GM19455 (cell line): ENCODE results near the gene ANKRD31.
"Not testable (repeated sequence)": the region's sequence is repeated elsewhere in the genome, so short reads cannot be mapped to it uniquely, and the experiment has no call there.

ENCODE experiments used
- ATAC-seq: cut with Tn5 transposase; IDR thresholded peaks from one replicate; pipeline ENCODE4 v1.9.1; 2021; ENCODE audit not compliant: unreplicated experiment

The ANKRD31 gene

GRCh38 chr5:75236322-75237316, at the start of gene ANKRD31:
Gene ANKRD31, minus strand, starts transcription at chr5:75236878. Its CDS starts 192 bp downstream, at chr5:75236686.
- ATAC-seq = peak; percentile 96

- no peak for ATAC-seq
Observed at GRCh38 chr5:75286211-75286773, 49.6 kb upstream of the ANKRD31 start.

GRCh38 chr5:75282581-75282980, 45.9 kb upstream of the ANKRD31 start:
- no peak for ATAC-seq

GRCh38 chr5:75281716-75282465, 45.2 kb upstream of the ANKRD31 start:
- ATAC-seq = no peak

- no peak for ATAC-seq
Observed at GRCh38 chr5:75279321-75279720, 42.6 kb upstream of the ANKRD31 start.

- no peak for ATAC-seq
Observed at GRCh38 chr5:75277463-75277862, 40.8 kb upstream of the ANKRD31 start.

- no peak for ATAC-seq
Observed at GRCh38 chr5:75275756-75276155, 39.1 kb upstream of the ANKRD31 start.

- ATAC-seq = no peak
Observed at GRCh38 chr5:75275147-75275546, 38.5 kb upstream of the ANKRD31 start.

GRCh38 chr5:75274486-75274885, 37.8 kb upstream of the ANKRD31 start:
- ATAC-seq = no peak

- ATAC-seq = not testable (repeated sequence)
Observed at GRCh38 chr5:75270605-75271004, 33.9 kb upstream of the ANKRD31 start.

- no peak for ATAC-seq
Observed at GRCh38 chr5:75265731-75266130, 29.1 kb upstream of the ANKRD31 start.

GRCh38 chr5:75262271-75262670, 25.6 kb upstream of the ANKRD31 start:
- ATAC-seq = no peak

GRCh38 chr5:75260708-75261107, 24.0 kb upstream of the ANKRD31 start:
- no peak for ATAC-seq

- not testable (repeated sequence) for ATAC-seq
Observed at GRCh38 chr5:75250452-75250851, 13.8 kb upstream of the ANKRD31 start.

GRCh38 chr5:75245023-75245422, 8.3 kb upstream of the ANKRD31 start:
- no peak for ATAC-seq

- ATAC-seq = no peak
Observed at GRCh38 chr5:75243510-75243909, 6.8 kb upstream of the ANKRD31 start.

GRCh38 chr5:75243100-75243499, 6.4 kb upstream of the ANKRD31 start:
- no peak for ATAC-seq

- no peak for ATAC-seq
Observed at GRCh38 chr5:75242067-75242466, 5.4 kb upstream of the ANKRD31 start.

GRCh38 chr5:75239681-75240080, 3.0 kb upstream of the ANKRD31 start:
- no peak for ATAC-seq

- ATAC-seq = no peak
Observed at GRCh38 chr5:75235711-75236110, 967 bp downstream of the ANKRD31 start.

- no peak for ATAC-seq
Observed at GRCh38 chr5:75234251-75234650, 2.4 kb downstream of the ANKRD31 start.
